HepG2 (cell line): ENCODE measurements around the gene ANKRD65. TPM values are rescaled to one million over a fixed set of nuclear protein-coding genes. Genes with fewer than 3 reads are reported as not detected.

Experiments used
- BCLAF1 ChIP-seq: fragments of 450-650 bp; IDR thresholded peaks from 2 replicates; pipeline ENCODE4 v1.6.1; 2017; ENCODE audit warnings: mild to moderate bottlenecking
- ETV6 ChIP-seq: sonication (generic); formaldehyde crosslinking; conservative IDR thresholded peaks from 2 replicates; pipeline ENCODE4 v1.4.0; 2020; ENCODE audit warnings: missing genetic modification reagents
- FOXK1 ChIP-seq: sonication (generic); formaldehyde crosslinking; IDR thresholded peaks from 2 replicates; pipeline ENCODE4 v1.4.0; 2020; ENCODE audit warnings: low read depth, missing genetic modification reagents, borderline replicate concordance
- LCORL ChIP-seq, 2 experiments: fragments of 450-650 bp in 1 of 2; sonication (generic) in 1 of 2; formaldehyde crosslinking in 1 of 2; IDR thresholded peaks; 2 replicates each; pipeline versions ENCODE4 v1.5.0 to v1.6.1; 2017 to 2020; ENCODE audit warnings: antibody characterized with exemption in 1 of 2, missing genetic modification reagents in 1 of 2
- MBNL3 ChIP-seq: fragments of 250-450 bp; sonication (Bioruptor Pico); conservative IDR thresholded peaks from 2 replicates; pipeline ENCODE4 v1.8.0; 2022; ENCODE audit warnings: mild to moderate bottlenecking, inconsistent platforms
- PHF8 ChIP-seq: sonication (generic); formaldehyde crosslinking; IDR thresholded peaks from 2 replicates; pipeline ENCODE4 v1.5.0; 2020; ENCODE audit warnings: missing genetic modification reagents
- POGZ ChIP-seq: sonication (generic); formaldehyde crosslinking; IDR thresholded peaks from 2 replicates; pipeline ENCODE4 v1.4.0; 2020; ENCODE audit warnings: mild to moderate bottlenecking, missing genetic modification reagents
- RNF2 ChIP-seq: fragments of 450-650 bp; conservative IDR thresholded peaks from 2 replicates; pipeline ENCODE4 v1.6.1; 2016; ENCODE audit warnings: low read depth
- RNF219 ChIP-seq: sonication (generic); formaldehyde crosslinking; IDR thresholded peaks from 2 replicates; pipeline ENCODE4 v1.5.0; 2020; ENCODE audit warnings: mild to moderate bottlenecking, missing genetic modification reagents
- STAG1 ChIP-seq: sonication (generic); formaldehyde crosslinking; IDR thresholded peaks from 2 replicates; pipeline ENCODE4 v1.4.0; 2020; ENCODE audit warnings: missing genetic modification reagents
- ZGPAT ChIP-seq: IDR thresholded peaks from 2 replicates; pipeline ENCODE4 v1.6.1; 2016; ENCODE audit warnings: mild to moderate bottlenecking
- ZNF292 ChIP-seq: sonication (generic); formaldehyde crosslinking; IDR thresholded peaks from 2 replicates; pipeline ENCODE4 v1.8.1; 2022; ENCODE audit warnings: mild to moderate bottlenecking, low read depth, missing genetic modification reagents, borderline replicate concordance
- ZNF552 ChIP-seq: sonication (generic); formaldehyde crosslinking; IDR thresholded peaks from 2 replicates; pipeline ENCODE4 v1.9.0; 2022; ENCODE audit warnings: missing genetic modification reagents, mild to moderate bottlenecking, borderline replicate concordance
- ZNF574 ChIP-seq: sonication (generic); formaldehyde crosslinking; IDR thresholded peaks from 2 replicates; pipeline ENCODE4 v1.4.0; 2020; ENCODE audit warnings: missing genetic modification reagents
- ZNF713 ChIP-seq: sonication (generic); formaldehyde crosslinking; IDR thresholded peaks from 2 replicates; pipeline ENCODE4 v1.4.0; 2020; ENCODE audit warnings: mild to moderate bottlenecking, missing genetic modification reagents
- ZNF724P ChIP-seq: sonication (generic); formaldehyde crosslinking; IDR thresholded peaks from 2 replicates; pipeline ENCODE4 v1.8.0; 2022; ENCODE audit warnings: missing genetic modification reagents, borderline replicate concordance
- ZNF784 ChIP-seq: sonication (generic); formaldehyde crosslinking; IDR thresholded peaks from 2 replicates; pipeline ENCODE4 v1.5.1; 2020; ENCODE audit warnings: missing genetic modification reagents, mild to moderate bottlenecking, borderline replicate concordance
- ZNF792 ChIP-seq: IDR thresholded peaks from 2 replicates; pipeline ENCODE4 v1.6.1; 2016
- ZSCAN21 ChIP-seq: sonication (generic); formaldehyde crosslinking; IDR thresholded peaks from 2 replicates; pipeline ENCODE4 v1.8.0; 2022; ENCODE audit warnings: mild to moderate bottlenecking, missing genetic modification reagents, moderate library complexity, borderline replicate concordance
- ZSCAN22 ChIP-seq: sonication (generic); formaldehyde crosslinking; IDR thresholded peaks from 2 replicates; pipeline ENCODE4 v1.4.0; 2020; ENCODE audit warnings: mild to moderate bottlenecking, missing genetic modification reagents
- polyA plus RNA-seq, 8 experiments: library from polyadenylated mRNA; depleted of rRNA in 3 of 8; stranded (reverse) in 7 of 8; unstranded in 1 of 8; fragments of >200 nt; fragmentation: Illumina TruSeq in 4 of 8; extraction: Trizol in 4 of 8; gene quantifications; 2 replicates each; pipeline versions ENCODE4 v1.2.1 to v1.2.3, GENCODE V29; 2011 to 2016; ENCODE audit warnings: low read depth in 4 of 8, missing spikeins in 1 of 8, mixed read lengths in 1 of 8; ENCODE audit not compliant: insufficient read depth in 1 of 8
- total RNA-seq, 5 experiments: library from RNA; depleted of rRNA; stranded (reverse); fragments of >200 nt; fragmentation: Illumina TruSeq; extraction: Trizol; gene quantifications; 2 replicates each; pipeline ENCODE4 v1.2.3, GENCODE V29; 2016; ENCODE audit warnings: low read depth in 1 of 5

Gene ANKRD65
- total and polyA plus RNA-seq, 2 of the 13 experiments (the other 11 are each of a cell fraction or from before 2014, with no cell fraction given): 12.1 to 30.1 TPM

GRCh38 chr1:1431845-1432273 is 10.8 kb upstream of the ANKRD65 start (continued):
- TF ChIP-seq RNF219 (CRISPR knock-in tag) (no peak), ZNF574 (peak; percentile 73), ZGPAT (peak; percentile 81), BCLAF1 (no peak), FOXK1 (CRISPR knock-in tag) (peak; percentile 55; the same call in 1 of the 2 replicates), PHF8 (peak; percentile 72), ZSCAN22 (no peak), ZNF713 (0 out of 2 replicates have a peak, but pooled peaks have one; percentile 9), ZNF792 (CRISPR knock-in tag) (peak; percentile 80), ZNF784 (0 out of 2 replicates have a peak, but pooled peaks have one; percentile 68), STAG1 (CRISPR knock-in tag) (no peak), RNF2 (no peak), POGZ (no peak), MBNL3 (CRISPR knock-in tag) (no peak), ETV6 (CRISPR knock-in tag) (peak; percentile 50; the same call in 1 of the 2 replicates), ZSCAN21 (CRISPR knock-in tag) (peak; percentile 70), ZNF292 (CRISPR knock-in tag) (peak; percentile 45; the same call in 1 of the 2 replicates), LCORL (IDR thresholded peaks at IDR 0.05) (no peak), LCORL (CRISPR knock-in tag; IDR thresholded peaks at IDR 0.05) (peak; percentile 91), ZNF552 (CRISPR knock-in tag) (no peak), ZNF724P (CRISPR knock-in tag) (peak; percentile 66; the same call in 1 of the 2 replicates)
